ENCODE data around the gene NELFA.

GRCh38 chr4:1932736-1933135, 76.0 kb downstream of the NELFA start:
- TF ChIP-seq CTCF (IDR thresholded peaks at IDR 0.05): no peak
- no peak for TF ChIP-seq POLR2A (IDR thresholded peaks at IDR 0.05)
